Activated naive CD8-positive, alpha-beta T cell treated with anti-CD3 and anti-CD28 coated beads, Interleukin-2, amount 50 U/mL, for 16 hours (primary cell): ENCODE data around the gene IL23R.

Source experiments
- DNase-seq: peaks from one replicate; pipeline ENCODE4 v3.0.0-alpha.2; 2020; ENCODE audit warnings: low read depth, low spot score

The IL23R gene

GRCh38 chr1:67148516-67149178 is 17.6 kb upstream of the IL23R start:
- no peak for DNase-seq

- DNase-seq: no peak
Measured at GRCh38 chr1:67149179-67149770, 17.0 kb upstream of the IL23R start.

GRCh38 chr1:67150931-67151330 is 15.3 kb upstream of the IL23R start:
- no peak for DNase-seq

- DNase-seq: no peak
Measured at GRCh38 chr1:67158401-67158800, 7.9 kb upstream of the IL23R start.

- no peak for DNase-seq
Measured at GRCh38 chr1:67159233-67159632, 7.0 kb upstream of the IL23R start.

GRCh38 chr1:67162954-67163353 is 3.3 kb upstream of the IL23R start:
- no peak for DNase-seq

- no peak for DNase-seq
Measured at GRCh38 chr1:67165468-67166041, 699 bp upstream of the IL23R start.

- no peak for DNase-seq
Measured at GRCh38 chr1:67169496-67169895, 3.2 kb downstream of the IL23R start.

GRCh38 chr1:67169932-67170331 is 3.7 kb downstream of the IL23R start:
- no peak for DNase-seq

- no peak for DNase-seq
Measured at GRCh38 chr1:67170751-67171573, 4.7 kb downstream of the IL23R start.

GRCh38 chr1:67171574-67171955 is 5.3 kb downstream of the IL23R start:
- DNase-seq: no peak

- no peak for DNase-seq
Measured at GRCh38 chr1:67171978-67172377, 5.7 kb downstream of the IL23R start.

GRCh38 chr1:67173988-67174387 is 7.7 kb downstream of the IL23R start:
- DNase-seq: no peak

- DNase-seq: no peak
Measured at GRCh38 chr1:67174716-67175284, 8.5 kb downstream of the IL23R start.

GRCh38 chr1:67175530-67176087 is 9.4 kb downstream of the IL23R start:
- DNase-seq: no peak

GRCh38 chr1:67184838-67185421 is 18.7 kb downstream of the IL23R start:
- no peak for DNase-seq

GRCh38 chr1:67188137-67188536 is 21.9 kb downstream of the IL23R start:
- DNase-seq: no peak

GRCh38 chr1:67189953-67190352 is 23.7 kb downstream of the IL23R start:
- no peak for DNase-seq

GRCh38 chr1:67190410-67190809 is 24.2 kb downstream of the IL23R start:
- DNase-seq: no peak

GRCh38 chr1:67190942-67191341 is 24.7 kb downstream of the IL23R start:
- no peak for DNase-seq
